HepG2 (cell line): ENCODE data around the gene MADD. TPM values are rescaled to one million over a fixed set of nuclear protein-coding genes. Genes with fewer than 3 reads are reported as not detected.

Source experiments
- AKAP8 ChIP-seq: sonication (generic); formaldehyde crosslinking; IDR thresholded peaks from 2 replicates; pipeline ENCODE4 v1.5.1; 2020; ENCODE audit warnings: mild to moderate bottlenecking, missing genetic modification reagents
- BHLHE40 ChIP-seq: IDR thresholded peaks from 2 replicates; pipeline ENCODE4 v1.6.1; 2011; ENCODE audit warnings: low read length, improper control_type of control experiment
- BRD4 ChIP-seq: sonication (generic); formaldehyde crosslinking; IDR thresholded peaks from 2 replicates; pipeline ENCODE4 v1.4.0; 2020; ENCODE audit warnings: missing genetic modification reagents
- FOXM1 ChIP-seq: sonication (generic); formaldehyde crosslinking; IDR thresholded peaks from 2 replicates; pipeline ENCODE4 v1.5.0; 2020; ENCODE audit warnings: missing genetic modification reagents
- HOMEZ ChIP-seq: IDR thresholded peaks from 2 replicates; pipeline ENCODE4 v1.6.1; 2016; ENCODE audit warnings: low read depth
- HOXA5 ChIP-seq: sonication (generic); formaldehyde crosslinking; IDR thresholded peaks from 2 replicates; pipeline ENCODE4 v1.4.0; 2020; ENCODE audit warnings: missing genetic modification reagents
- JUNB ChIP-seq: sonication (generic); formaldehyde crosslinking; IDR thresholded peaks from 2 replicates; pipeline ENCODE4 v1.8.0; 2022; ENCODE audit warnings: missing genetic modification reagents, mild to moderate bottlenecking, borderline replicate concordance
- KDM3A ChIP-seq: IDR thresholded peaks from 2 replicates; pipeline ENCODE4 v1.6.1; 2018; ENCODE audit warnings: low read depth, missing compliant biosample characterization
- MAF1 ChIP-seq: sonication (generic); formaldehyde crosslinking; IDR thresholded peaks from 2 replicates; pipeline ENCODE4 v1.5.0; 2020; ENCODE audit warnings: missing genetic modification reagents, borderline replicate concordance
- MED8 ChIP-seq: sonication (generic); formaldehyde crosslinking; IDR thresholded peaks from 2 replicates; pipeline ENCODE4 v1.8.1; 2023; ENCODE audit warnings: mild to moderate bottlenecking, missing genetic modification reagents; ENCODE audit not compliant: insufficient replicate concordance
- MTA1 ChIP-seq: sonication (generic); formaldehyde crosslinking; IDR thresholded peaks from 2 replicates; pipeline ENCODE4 v1.4.0; 2020; ENCODE audit warnings: missing genetic modification reagents, mild to moderate bottlenecking, borderline replicate concordance
- NAIF1 ChIP-seq: sonication (generic); formaldehyde crosslinking; IDR thresholded peaks from 2 replicates; pipeline ENCODE4 v1.5.0; 2020; ENCODE audit warnings: mild to moderate bottlenecking, missing genetic modification reagents, borderline replicate concordance
- PBX2 ChIP-seq: IDR thresholded peaks from 2 replicates; pipeline ENCODE4 v1.6.1; 2016; ENCODE audit warnings: control low read depth
- PCBP1 ChIP-seq: fragments of 200-400 bp; formaldehyde crosslinking; IDR thresholded peaks from 2 replicates; pipeline ENCODE4 v1.6.1; 2017; ENCODE audit warnings: mild to moderate bottlenecking, low read depth, low read length, borderline replicate concordance
- PHF8 ChIP-seq: sonication (generic); formaldehyde crosslinking; IDR thresholded peaks from 2 replicates; pipeline ENCODE4 v1.5.0; 2020; ENCODE audit warnings: missing genetic modification reagents
- SAFB2 ChIP-seq: sonication (generic); formaldehyde crosslinking; IDR thresholded peaks from 2 replicates; pipeline ENCODE4 v1.5.1; 2020; ENCODE audit warnings: missing genetic modification reagents, low read depth, mild to moderate bottlenecking, borderline replicate concordance
- SIN3B ChIP-seq: fragments of 150-350 bp; IDR thresholded peaks from 2 replicates; pipeline ENCODE4 v1.6.1; 2014; ENCODE audit warnings: low read length
- SPEN ChIP-seq: sonication (generic); formaldehyde crosslinking; IDR thresholded peaks from 2 replicates; pipeline ENCODE4 v1.5.1; 2020; ENCODE audit warnings: low read depth, mild to moderate bottlenecking, missing genetic modification reagents
- SRF ChIP-seq: IDR thresholded peaks from 2 replicates; pipeline ENCODE4 v1.6.1; 2011; ENCODE audit warnings: mild to moderate bottlenecking, low read depth, low read length, moderate library complexity
- XBP1 ChIP-seq: sonication (generic); formaldehyde crosslinking; IDR thresholded peaks from 2 replicates; pipeline ENCODE4 v1.5.0; 2020; ENCODE audit warnings: missing genetic modification reagents
- ZFP62 ChIP-seq: sonication (generic); formaldehyde crosslinking; IDR thresholded peaks from 2 replicates; pipeline ENCODE4 v1.4.0; 2020; ENCODE audit warnings: missing genetic modification reagents
- ZKSCAN5 ChIP-seq: sonication (generic); formaldehyde crosslinking; IDR thresholded peaks from 2 replicates; pipeline ENCODE4 v1.5.1; 2020; ENCODE audit warnings: mild to moderate bottlenecking, missing genetic modification reagents
- ZNF383 ChIP-seq: sonication (generic); formaldehyde crosslinking; IDR thresholded peaks from 2 replicates; pipeline ENCODE4 v1.4.0; 2020; ENCODE audit warnings: missing genetic modification reagents, mild to moderate bottlenecking, borderline replicate concordance
- ZNF563 ChIP-seq: sonication (generic); formaldehyde crosslinking; IDR thresholded peaks from 2 replicates; pipeline ENCODE4 v1.8.0; 2022; ENCODE audit warnings: mild to moderate bottlenecking, moderate library complexity, missing genetic modification reagents
- ZNF678 ChIP-seq: sonication (generic); formaldehyde crosslinking; IDR thresholded peaks from 2 replicates; pipeline ENCODE4 v1.4.0; 2020; ENCODE audit warnings: mild to moderate bottlenecking, missing genetic modification reagents
- ZNF720 ChIP-seq: sonication (generic); formaldehyde crosslinking; IDR thresholded peaks from 2 replicates; pipeline ENCODE4 v1.4.0; 2020; ENCODE audit warnings: missing genetic modification reagents
- ZNF83 ChIP-seq: sonication (generic); formaldehyde crosslinking; IDR thresholded peaks from 2 replicates; pipeline ENCODE4 v1.4.0; 2020; ENCODE audit warnings: missing genetic modification reagents, mild to moderate bottlenecking, borderline replicate concordance
- ZNF879 ChIP-seq: sonication (generic); formaldehyde crosslinking; IDR thresholded peaks from 2 replicates; pipeline ENCODE4 v1.8.1; 2023; ENCODE audit warnings: missing genetic modification reagents
- ZSCAN20 ChIP-seq: sonication (generic); formaldehyde crosslinking; IDR thresholded peaks from 2 replicates; pipeline ENCODE4 v1.4.0; 2020; ENCODE audit warnings: missing genetic modification reagents, mild to moderate bottlenecking, borderline replicate concordance
- ZSCAN31 ChIP-seq: sonication (generic); formaldehyde crosslinking; IDR thresholded peaks from 2 replicates; pipeline ENCODE4 v1.5.0; 2020; ENCODE audit warnings: low read depth, mild to moderate bottlenecking, missing genetic modification reagents
- polyA plus RNA-seq, 8 experiments: library from polyadenylated mRNA; depleted of rRNA in 3 of 8; stranded (reverse) in 7 of 8; unstranded in 1 of 8; fragments of >200 nt; fragmentation: Illumina TruSeq in 4 of 8; extraction: Trizol in 4 of 8; gene quantifications; 2 replicates each; pipeline versions ENCODE4 v1.2.1 to v1.2.3, GENCODE V29; 2011 to 2016; ENCODE audit warnings: low read depth in 4 of 8, missing spikeins in 1 of 8, mixed read lengths in 1 of 8; ENCODE audit not compliant: insufficient read depth in 1 of 8
- total RNA-seq, 5 experiments: library from RNA; depleted of rRNA; stranded (reverse); fragments of >200 nt; fragmentation: Illumina TruSeq; extraction: Trizol; gene quantifications; 2 replicates each; pipeline ENCODE4 v1.2.3, GENCODE V29; 2016; ENCODE audit warnings: low read depth in 1 of 5

MADD gene
- total and polyA plus RNA-seq, 2 of the 13 experiments (the other 11 are each of a cell fraction or from before 2014, with no cell fraction given): 18.0 to 29.2 TPM

DNA sequence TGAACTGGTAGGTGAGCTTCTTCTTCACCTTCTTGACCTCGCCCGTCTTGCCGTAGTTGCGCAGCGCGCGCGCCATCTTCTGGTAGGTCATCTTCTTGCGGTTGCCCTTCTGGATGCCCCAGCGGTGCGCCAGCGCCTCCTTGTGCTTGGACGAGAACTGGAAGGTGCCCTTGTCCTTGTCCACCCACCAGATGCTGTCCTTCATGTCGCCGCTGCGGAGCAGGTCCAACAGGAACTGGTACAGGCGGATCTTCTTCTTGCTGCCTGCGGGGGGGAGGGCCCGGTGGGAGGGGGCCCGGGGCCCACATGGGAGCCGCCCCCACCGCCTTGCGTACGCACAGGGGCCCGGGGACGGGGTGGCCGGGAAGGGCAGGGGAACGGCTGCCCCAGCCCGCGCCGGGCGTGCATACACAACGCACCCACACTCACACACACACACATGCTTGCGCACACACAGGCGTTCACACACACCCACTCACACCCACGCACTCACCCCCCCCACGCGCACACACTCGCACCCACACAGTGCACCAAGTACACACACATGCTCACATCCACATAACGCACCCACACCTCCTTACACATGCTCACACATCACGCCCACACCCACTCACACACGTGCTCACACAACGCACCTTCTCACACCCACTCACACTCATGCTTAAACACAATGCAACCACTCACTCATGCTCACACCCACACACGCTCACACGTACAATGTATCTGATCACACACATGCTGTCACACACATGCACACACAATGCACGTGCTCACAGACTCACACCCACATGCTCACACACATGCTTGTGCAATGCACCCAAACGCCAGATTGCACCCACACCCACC, 85.6 kb downstream of the MADD start (continued):
- peak; percentile 59 for TF ChIP-seq PHF8 (CRISPR knock-in tag)
- peak; percentile 84; the same call in 1 of the 2 replicates for TF ChIP-seq KDM3A
- no peak for TF ChIP-seq PBX2
- no peak for TF ChIP-seq XBP1 (CRISPR knock-in tag)
- TF ChIP-seq BHLHE40: peak; percentile 10; the same call in 1 of the 2 replicates
- no peak for TF ChIP-seq ZNF879
- no peak for TF ChIP-seq ZKSCAN5 (CRISPR knock-in tag)
- no peak for TF ChIP-seq MED8 (CRISPR knock-in tag)
- TF ChIP-seq JUNB (CRISPR knock-in tag): no peak
- TF ChIP-seq SRF: no peak
- no peak for TF ChIP-seq FOXM1 (CRISPR knock-in tag)
- TF ChIP-seq ZNF563: peak; percentile 30; the same call in 1 of the 2 replicates
- no peak for TF ChIP-seq ZNF678
- TF ChIP-seq PCBP1: 0 out of 2 replicates have a peak, but pooled peaks have one; percentile 11
- peak; percentile 72; the same call in 1 of the 2 replicates for TF ChIP-seq SPEN (CRISPR knock-in tag)
- TF ChIP-seq ZSCAN20 (CRISPR knock-in tag): no peak
- peak; percentile 65 for TF ChIP-seq HOMEZ (CRISPR knock-in tag)
- TF ChIP-seq ZNF720 (CRISPR knock-in tag): no peak
- no peak for TF ChIP-seq NAIF1 (CRISPR knock-in tag)
- no peak for TF ChIP-seq MAF1 (CRISPR knock-in tag)
- TF ChIP-seq MTA1 (CRISPR knock-in tag): peak; percentile 85; the same call in 1 of the 2 replicates
- no peak for TF ChIP-seq SAFB2 (CRISPR knock-in tag)
- peak; percentile 42; the same call in 1 of the 2 replicates for TF ChIP-seq SIN3B
- no peak for TF ChIP-seq AKAP8 (CRISPR knock-in tag)
- no peak for TF ChIP-seq ZNF83
- no peak for TF ChIP-seq ZNF383 (CRISPR knock-in tag)
- no peak for TF ChIP-seq HOXA5 (CRISPR knock-in tag)
- no peak for TF ChIP-seq ZFP62 (CRISPR knock-in tag)
- TF ChIP-seq ZSCAN31 (CRISPR knock-in tag): peak; percentile 88; the same call in 1 of the 2 replicates
- no peak for TF ChIP-seq BRD4
